GM21529 (cell line): Measurements from ENCODE around the gene FBXW2.
"Not testable (repeated sequence)": the region's sequence is repeated elsewhere in the genome, so short reads cannot be mapped to it uniquely, and the experiment has no call there.

Experiments used
- ATAC-seq: cut with Tn5 transposase; IDR thresholded peaks from one replicate; pipeline ENCODE4 v1.9.1; 2021; ENCODE audit not compliant: unreplicated experiment

Gene FBXW2

DNA sequence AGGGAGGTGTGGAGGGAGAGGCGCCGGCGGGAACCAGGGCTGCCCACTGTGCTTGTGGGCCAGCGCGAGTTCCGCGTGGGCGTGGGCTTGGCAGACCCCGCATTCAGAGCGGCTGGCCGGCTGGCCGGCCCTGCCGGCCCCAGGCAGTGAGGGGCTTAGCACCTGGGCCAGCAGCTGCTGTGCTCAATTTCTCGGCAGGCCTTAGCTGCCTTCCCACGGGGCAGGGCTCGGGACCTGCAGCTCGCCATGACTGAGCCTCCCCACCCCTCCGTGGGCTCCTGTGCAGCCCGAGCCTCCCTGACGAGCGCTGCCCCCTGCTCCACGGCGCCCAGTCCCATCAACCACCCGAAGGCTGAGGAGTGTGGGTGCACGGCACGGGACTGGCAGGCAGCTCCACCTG is 46.9 kb downstream of the FBXW2 start:
- not testable (repeated sequence) for ATAC-seq

DNA sequence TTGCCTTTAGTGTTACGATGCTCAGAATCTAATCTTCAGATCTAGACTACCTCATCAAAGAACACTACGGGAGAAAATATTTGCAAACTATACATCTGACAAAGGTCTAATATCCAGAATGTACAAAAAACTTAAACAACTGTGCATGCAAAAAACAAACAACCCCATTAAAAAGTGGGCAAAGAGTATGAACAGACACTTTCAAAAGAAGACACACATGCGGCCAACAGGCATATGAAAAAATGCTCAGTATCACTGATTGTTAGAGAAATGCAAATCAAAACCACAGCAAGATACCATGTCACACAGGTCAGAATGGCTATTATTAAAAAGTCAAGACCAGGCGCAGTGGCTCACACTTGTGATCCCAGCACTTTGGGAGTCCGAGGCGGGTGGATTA is 47.9 kb downstream of the FBXW2 start:
- ATAC-seq: no peak

DNA sequence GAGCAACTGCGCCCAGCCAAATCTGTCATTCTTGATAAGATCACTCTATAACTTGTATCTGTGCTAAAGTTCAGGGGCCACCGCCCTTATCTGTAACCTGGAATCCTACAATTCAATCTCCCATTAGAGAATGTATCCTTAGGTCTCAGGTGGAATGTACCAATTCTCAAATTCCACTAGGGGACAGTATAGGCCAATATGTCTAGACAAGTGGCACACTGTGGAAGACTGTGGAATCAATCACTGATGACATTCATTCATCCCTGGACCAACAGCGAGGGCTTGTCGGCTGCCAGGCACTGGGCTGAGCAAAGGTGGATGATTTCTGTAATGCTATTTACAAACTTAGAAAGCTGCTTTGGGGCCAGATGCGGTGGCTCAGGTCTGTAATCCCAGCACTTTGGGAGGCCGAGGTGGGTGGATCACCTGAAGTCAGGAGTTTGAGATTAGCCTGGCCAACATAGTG is 50.2 kb downstream of the FBXW2 start:
- ATAC-seq: no peak

DNA sequence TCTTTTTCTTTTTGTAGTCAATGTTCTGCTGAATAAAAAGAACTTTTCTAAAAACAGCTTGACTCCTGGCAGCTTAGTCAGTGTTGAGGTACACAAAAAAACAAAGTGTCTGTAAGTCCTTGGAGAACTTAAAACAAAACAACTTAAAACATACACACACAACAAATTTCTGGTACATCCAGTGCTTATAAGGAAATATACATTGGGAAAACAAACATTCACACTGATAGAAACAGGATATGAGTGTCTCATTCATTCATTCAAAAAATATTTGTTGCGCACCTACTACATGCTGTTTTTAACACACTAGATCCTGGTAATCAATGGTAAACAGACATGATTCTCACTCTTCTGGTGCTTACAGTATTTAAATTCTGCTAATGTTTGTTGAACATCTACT is 51.5 kb downstream of the FBXW2 start:
- ATAC-seq: no peak

DNA sequence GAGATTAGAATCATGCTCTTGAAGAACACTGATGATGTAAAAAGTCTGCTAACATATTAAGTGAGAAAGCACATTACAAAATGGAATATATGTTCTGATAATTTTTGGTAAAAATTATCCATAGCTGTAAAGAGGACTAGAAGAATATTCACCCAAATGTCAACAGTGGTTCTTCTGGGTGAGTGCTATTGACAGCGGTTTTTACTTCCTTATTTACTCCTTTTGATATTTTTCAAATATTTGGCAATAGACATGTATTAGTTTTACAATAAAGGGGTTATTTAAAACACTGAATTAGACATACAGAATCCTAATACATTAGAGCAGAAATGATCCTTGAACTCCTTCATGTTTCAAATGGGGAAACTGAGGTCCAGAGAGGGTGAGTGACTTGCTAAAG is 52.0 kb downstream of the FBXW2 start:
- no peak for ATAC-seq

DNA sequence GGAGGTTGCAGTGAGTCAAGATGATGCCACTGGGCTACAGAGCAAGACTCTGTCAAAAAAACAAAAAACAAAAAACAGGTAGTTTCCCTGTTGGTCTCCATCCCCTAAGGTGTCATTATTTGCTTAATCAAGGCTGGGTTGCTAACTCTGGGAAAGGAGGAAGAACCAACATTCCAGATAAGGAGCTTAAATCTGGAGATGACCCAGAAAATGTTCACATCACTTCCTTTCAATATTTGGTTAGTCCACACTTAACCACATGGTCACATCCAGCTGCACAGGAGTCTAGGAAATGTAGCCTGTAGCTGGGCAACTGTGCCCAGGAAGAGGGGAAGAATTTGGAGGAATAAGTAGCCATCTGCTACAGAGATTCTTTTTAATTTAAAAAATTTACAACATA is 53.1 kb downstream of the FBXW2 start:
- ATAC-seq: no peak

DNA sequence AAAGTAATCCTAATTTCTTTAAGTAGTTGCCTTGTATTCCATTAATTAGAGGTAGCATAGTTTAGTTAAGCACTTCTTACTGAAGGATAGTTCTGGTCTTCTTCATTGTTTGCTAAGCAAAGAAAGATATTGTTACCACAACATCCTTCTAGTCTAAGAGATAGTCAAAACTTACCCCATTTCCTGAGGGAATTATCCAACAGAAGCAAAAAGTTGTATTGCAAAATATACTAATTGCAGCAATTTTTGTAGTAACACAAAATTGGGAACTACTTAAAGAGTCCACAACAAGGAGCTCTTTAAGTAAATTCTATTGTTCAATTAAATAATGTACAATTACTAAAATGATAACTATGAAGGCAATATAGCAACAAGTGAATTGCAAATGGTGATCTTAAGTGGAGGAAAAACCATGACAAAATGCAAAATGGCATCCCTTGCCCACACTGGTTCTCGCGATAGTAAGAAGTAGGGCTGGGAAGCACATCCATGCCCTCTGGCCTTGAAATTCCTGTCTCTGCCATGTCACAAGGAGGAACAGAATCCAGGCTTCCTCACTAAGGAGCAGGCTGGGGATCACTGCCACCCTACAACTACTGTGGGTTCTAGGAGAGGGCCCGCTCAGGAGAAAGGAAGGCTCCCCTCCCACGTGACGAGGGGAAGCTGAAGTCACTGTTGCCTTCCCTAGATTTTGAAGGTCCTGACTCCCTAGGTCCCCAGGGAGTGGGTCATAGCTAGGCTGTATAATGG is 55.6 kb downstream of the FBXW2 start:
- no peak for ATAC-seq

DNA sequence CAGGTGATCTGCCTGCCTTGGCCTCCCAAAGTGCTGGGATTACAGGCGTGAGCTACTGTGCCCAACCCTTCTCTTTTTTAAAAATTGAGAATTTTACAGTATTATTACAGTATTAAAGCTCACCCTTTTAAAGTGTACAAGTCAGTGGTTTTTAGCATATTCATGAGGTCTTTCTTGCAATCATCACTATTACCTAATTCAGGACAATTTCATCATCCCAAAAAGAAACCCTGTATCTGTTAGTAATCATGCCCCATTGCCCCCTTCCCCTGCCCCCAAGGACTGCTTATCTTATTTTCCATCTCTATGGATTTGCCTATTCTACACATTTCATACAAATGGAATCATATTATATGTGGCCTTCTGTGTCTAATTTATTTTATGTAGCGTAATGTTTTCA is 56.3 kb downstream of the FBXW2 start:
- ATAC-seq: no peak

DNA sequence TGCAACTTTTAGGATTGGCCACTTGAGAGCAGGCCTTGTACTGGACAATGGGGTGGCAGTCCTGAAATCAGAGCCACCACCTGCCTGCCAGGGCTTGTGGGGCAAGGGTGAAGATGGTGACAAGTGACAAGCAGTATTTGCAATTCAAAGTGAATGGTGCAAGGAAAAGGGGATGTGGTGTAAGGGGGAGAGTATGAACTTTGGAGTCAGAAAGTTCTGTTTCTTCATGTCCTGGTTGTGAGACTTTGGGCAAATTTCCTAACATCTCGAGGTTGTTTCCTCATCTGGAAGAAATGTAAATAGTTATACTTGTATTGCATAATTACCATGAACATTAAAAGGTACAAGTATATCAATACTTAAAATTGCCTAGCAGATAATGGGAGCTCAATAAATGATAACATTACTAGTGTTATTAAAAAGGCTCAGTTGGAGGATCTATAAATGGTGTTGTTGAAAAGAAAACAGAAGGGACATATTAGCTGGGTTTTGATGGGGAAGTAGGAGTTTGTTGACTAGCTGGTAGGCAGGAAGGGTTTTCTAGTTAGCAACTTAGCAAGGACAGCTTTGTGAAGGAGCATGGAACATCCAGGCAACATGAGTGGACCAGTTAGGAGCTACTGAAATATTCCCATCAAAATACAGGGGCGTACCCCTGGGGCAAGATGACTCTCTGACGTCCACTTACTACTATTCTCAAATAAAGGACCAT is 57.6 kb downstream of the FBXW2 start:
- ATAC-seq: no peak

DNA sequence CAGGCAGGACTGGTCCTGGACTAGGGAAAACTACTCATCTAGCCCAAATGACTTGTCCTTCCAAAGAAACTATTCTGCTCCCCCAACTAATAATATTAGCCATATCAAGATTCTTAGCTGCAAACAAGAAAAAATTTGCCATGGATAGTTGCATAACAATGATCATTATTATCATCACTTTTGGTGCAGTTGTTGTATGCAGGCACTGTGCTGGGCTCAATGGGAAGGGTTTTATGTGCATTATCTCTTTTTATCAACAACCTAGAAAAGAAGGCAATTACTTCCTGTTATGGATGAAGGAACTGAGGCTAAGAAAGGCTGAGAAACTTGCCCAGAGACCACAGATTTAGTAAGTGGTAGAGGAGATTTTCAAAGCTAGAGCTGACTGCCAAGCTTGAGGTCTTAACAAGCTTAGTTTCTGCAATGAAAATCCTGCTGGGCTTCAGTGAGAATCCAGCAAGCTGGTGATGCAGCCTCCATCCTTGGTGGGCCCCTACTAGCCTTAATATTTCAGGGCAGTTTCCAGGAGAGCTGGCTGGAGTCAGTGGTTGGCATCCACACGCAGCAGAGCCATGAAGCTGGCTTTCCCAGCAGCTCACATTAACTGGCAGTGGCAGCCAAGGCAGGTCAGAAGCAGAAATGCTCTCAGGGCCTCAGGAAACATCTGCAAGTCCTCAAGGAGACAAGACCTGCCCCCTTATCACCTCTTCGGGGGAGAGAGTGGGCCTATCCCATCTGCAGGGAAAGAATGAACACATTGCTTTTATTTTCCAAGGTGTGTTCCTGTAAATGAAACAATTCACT is 58.4 kb downstream of the FBXW2 start:
- ATAC-seq: no peak

DNA sequence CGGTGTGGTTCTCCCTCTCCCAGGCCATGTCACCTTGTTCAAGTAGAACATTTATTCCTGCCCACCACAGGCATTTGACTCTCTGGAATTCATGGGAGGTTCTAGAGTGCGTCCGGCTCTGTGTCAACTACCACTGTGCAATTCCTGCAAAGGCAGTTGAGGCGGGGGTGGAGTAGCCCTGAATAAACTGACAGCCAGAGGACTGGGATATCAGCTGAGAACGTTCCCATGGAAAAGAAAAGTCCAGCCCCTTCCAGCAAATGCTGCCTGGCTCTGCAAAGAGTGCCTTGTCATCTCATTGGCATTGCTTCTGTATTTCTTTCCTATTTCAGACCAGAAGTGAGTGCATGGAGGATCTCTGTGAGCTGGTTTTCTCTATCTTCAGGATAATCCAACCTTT is 60.0 kb downstream of the FBXW2 start:
- no peak for ATAC-seq

DNA sequence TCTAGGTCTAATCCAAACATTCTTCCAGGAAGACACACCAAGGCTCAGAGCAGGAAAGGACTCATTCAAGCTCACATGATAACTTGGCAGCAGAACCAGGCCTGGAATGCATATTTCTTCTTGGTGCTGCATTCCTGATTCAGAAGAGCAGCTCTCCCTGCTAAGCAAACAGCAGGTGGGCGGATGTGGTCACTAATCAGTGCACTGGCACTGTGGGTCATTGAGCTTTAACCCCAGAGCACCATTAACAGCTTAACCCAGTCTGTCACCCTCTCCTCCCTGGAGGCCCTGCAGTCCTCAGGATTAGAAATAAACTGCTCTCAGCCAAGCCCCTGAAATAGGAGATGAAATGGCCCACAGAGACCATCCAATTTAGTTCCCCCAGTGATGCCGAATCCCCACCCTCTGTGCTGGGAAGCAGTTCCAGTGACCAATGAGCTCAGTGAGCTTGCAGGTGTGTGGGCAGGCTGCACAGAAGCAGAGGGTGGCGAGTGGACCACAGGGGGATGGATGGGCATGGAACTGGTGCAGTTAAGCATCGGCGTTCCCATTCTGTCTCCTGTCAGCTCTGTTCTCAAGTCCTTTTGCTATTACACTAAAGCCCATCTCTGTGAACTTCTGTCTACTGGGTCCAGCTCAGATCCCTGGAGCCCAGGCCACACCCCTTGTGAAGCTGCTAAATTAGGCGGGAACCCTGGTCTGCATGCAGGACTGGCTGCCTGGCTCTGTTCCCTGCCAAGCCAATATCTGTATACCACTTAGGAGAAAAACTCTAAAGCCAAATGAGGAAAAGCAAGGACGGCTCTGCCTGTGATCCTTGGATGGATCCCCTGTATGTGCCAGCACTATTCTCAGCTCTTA is 62.3 kb downstream of the FBXW2 start:
- ATAC-seq: no peak

DNA sequence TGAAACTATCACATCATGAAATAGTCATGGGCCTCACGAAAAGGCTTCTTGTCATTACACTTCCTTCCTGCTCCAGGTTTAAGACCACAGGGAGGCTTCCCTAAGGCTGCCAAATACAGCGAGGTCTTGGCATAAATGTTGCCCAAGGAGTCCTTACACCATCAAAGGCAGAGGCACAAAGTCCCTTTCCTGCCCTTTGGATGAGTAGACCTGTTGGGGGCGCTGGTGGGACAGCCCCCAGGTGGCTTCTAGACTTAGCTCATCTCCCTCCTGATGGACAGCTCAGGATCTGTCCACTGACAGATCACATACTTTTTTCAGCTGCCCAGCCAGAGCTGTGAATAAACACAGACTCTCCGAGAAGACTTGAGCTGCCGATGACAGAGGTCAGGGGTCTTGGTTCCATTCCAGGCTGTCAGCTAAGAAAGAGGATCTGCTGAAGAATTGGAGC is 63.4 kb downstream of the FBXW2 start:
- ATAC-seq: no peak

DNA sequence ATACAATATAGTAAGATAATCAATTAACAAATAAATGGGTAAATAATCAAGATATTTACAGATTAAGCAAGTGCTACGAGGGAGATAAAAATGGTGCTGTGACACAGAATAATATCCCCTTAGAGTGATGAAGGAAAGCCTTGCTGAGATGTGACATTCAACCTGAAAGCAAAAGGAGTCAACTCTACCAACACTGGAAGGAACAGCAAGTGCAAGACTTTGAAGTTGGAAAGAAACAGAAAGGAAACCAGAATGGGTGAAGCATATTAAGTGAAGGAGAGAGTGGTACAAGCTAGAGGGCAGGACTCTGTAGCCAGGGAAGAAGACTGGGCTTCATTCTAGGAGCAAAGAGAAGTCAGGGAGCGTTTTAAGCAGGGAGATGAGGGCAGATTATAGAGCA is 66.7 kb downstream of the FBXW2 start:
- no peak for ATAC-seq

DNA sequence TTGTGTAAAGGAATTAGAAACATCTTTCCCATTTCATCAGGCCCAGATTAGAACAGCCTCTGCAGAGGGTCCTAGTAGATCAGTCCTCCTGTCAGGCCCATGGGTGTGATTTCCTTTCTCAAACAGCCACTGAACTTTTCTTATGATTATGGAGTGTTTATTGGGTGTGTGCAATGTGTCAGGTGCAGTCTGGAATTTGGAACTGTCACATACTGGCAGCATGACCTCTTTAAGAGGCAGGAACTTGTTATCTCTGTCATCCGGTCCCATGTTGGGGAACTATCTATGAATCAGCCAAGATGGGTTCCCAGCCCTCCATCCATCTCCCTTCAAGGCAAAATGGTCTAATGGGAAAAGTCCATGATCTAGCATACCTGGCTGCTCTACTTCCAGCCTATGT is 67.3 kb downstream of the FBXW2 start:
- ATAC-seq: no peak

DNA sequence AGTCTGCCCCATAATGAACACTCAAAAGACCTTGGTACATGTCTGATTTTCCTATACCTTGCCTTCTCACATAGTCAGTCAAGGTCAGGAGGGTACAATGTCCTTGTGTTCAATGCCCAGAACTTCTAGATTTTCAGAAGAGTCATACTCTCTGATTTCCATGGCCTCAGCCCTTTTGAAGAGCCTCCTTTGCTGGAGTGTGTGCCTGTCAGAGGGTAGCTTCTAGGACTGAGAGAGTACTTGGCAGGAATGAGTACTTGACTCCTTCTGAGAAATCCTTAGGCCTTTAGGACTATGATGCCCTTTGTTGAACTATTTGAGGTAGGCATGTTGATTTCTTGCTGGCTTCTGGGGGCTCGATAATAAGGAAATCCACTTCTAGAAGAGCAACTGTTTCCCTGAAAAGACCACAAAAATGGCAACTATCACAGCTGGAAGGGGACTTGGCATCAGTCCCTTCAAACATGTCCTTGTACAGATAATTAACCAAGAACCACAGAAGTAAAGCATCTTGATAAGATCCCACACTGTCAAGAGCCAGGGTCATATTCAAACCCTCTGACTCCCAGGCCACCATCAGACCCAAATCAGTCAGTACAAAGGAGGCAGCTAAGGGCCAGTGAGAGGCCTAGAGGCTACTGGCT is 68.3 kb downstream of the FBXW2 start:
- ATAC-seq: no peak

DNA sequence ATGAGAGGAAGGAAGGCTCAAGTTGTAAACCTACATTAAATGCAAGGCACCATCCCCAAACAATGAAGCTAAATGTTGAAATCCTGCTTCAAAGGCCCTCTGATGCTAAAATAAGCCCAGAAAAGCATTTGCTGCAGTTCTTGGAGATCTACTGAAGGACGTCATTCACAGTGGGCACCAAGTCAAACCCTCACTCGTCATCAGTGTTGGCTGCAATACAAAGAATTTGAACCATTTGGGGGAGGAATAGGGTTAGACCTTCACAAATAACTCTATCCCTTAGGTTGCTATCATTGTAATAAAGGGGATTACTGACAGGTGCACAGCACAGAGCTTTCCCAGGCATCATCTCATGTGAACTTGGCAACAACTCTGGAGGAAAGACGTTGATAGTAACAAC is 69.7 kb downstream of the FBXW2 start:
- no peak for ATAC-seq

DNA sequence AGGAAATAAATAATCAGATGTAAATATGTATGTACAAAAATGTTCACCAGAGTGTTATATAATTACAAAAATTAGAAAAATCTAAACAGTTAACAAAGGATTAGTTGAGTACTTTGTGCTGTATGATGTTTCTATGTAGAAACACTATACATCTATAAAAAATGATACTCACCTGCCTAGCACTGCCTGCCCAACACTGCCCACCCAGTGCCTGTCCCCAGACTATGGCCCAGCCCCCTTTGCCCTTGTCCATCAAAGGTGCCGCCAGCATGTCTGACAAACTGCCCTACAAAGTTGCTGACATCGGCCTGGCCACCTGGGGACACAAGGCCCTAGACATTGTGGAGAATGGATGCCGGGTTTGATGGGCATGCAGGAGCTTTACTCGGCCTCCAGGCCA is 72.8 kb downstream of the FBXW2 start:
- ATAC-seq: no peak

DNA sequence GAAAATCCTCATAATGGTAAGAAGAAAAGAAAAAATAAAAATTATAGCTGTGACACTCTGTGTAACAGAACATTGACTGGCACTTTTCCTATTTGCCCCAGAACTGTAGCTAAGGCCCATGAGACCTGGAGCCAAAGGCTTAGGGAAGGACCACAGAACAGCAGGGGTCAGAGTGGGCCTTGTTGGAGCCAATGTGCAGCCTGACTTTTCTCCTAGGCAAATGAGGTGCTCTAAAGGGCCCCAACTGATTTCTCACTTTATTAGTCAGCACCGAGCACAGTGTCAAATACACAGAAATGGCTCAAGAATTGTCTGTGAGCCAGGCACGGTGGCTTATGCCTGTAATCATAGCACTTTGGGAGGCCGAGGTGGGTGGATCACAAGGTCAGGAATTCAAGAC is 74.9 kb downstream of the FBXW2 start:
- no peak for ATAC-seq

DNA sequence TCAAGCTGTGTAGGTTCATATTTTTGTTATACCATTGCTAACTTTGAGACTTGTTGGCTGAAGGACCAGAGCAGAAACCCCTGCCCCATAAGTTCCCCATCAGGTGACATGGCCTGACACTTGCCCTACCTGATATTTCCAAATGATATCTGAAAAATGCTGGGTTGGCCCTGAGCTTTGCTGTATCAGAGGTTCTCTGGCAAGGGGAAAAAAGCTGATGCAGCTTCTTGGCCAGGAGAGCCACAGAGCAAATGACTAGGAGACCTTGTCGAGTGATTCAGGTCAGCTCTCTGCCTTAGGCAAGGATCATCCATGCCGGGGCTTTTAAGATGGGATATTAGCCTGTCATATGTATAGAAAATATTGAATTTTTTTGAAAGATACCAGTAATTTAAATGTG is 76.0 kb downstream of the FBXW2 start:
- no peak for ATAC-seq
